WTC11 (cell line): ENCODE measurements around the gene IQCB1.

Experiments used
- CREB1 ChIP-seq: sonication (generic); formaldehyde crosslinking; IDR thresholded peaks from 2 replicates; pipeline ENCODE4 v1.8.0; 2023; ENCODE audit warnings: mild to moderate bottlenecking, missing genetic modification reagents
- ELF4 ChIP-seq: sonication (generic); formaldehyde crosslinking; IDR thresholded peaks from 2 replicates; pipeline ENCODE4 v1.8.1; 2022; ENCODE audit warnings: low read depth, mild to moderate bottlenecking, moderate library complexity, missing genetic modification reagents
- ESRRA ChIP-seq: sonication (generic); formaldehyde crosslinking; IDR thresholded peaks from 2 replicates; pipeline ENCODE4 v1.8.1; 2022; ENCODE audit warnings: mild to moderate bottlenecking, missing genetic modification reagents, borderline replicate concordance
- GABPB1 ChIP-seq: sonication (generic); formaldehyde crosslinking; IDR thresholded peaks from 2 replicates; pipeline ENCODE4 v1.8.1; 2023; ENCODE audit warnings: mild to moderate bottlenecking, missing genetic modification reagents
- NR2C2 ChIP-seq: sonication (generic); formaldehyde crosslinking; IDR thresholded peaks from 2 replicates; pipeline ENCODE4 v1.8.0; 2022; ENCODE audit warnings: mild to moderate bottlenecking, missing genetic modification reagents
- NR3C1 ChIP-seq: sonication (generic); formaldehyde crosslinking; conservative IDR thresholded peaks from 2 replicates; pipeline ENCODE4 v1.8.1; 2023; ENCODE audit warnings: low read depth, mild to moderate bottlenecking, missing genetic modification reagents
- TEAD4 ChIP-seq: sonication (generic); formaldehyde crosslinking; IDR thresholded peaks from 2 replicates; pipeline ENCODE4 v1.8.0; 2022; ENCODE audit warnings: mild to moderate bottlenecking, missing genetic modification reagents
- ZNF317 ChIP-seq: sonication (generic); formaldehyde crosslinking; IDR thresholded peaks from 2 replicates; pipeline ENCODE4 v1.8.1; 2023; ENCODE audit warnings: low read depth, mild to moderate bottlenecking, moderate library complexity, missing genetic modification reagents, borderline replicate concordance
- TF ChIP-seq, protein P1 (sequence below): sonication (generic); formaldehyde crosslinking; IDR thresholded peaks from 2 replicates; pipeline ENCODE4 v1.8.0; 2022; ENCODE audit warnings: mild to moderate bottlenecking, missing genetic modification reagents
- TF ChIP-seq, protein P2 (sequence below): fragments of 200-600 bp; IDR thresholded peaks from 2 replicates; pipeline ENCODE4 v1.8.0; 2022; ENCODE audit warnings: antibody characterized with exemption
- TF ChIP-seq, protein P3 (sequence below): sonication (generic); formaldehyde crosslinking; IDR thresholded peaks from 2 replicates; pipeline ENCODE4 v1.8.0; 2022; ENCODE audit warnings: mild to moderate bottlenecking, missing genetic modification reagents
- TF ChIP-seq, protein P4 (sequence below): sonication (generic); formaldehyde crosslinking; IDR thresholded peaks from 2 replicates; pipeline ENCODE4 v1.8.0; 2022; ENCODE audit warnings: mild to moderate bottlenecking, missing genetic modification reagents

DNA sequence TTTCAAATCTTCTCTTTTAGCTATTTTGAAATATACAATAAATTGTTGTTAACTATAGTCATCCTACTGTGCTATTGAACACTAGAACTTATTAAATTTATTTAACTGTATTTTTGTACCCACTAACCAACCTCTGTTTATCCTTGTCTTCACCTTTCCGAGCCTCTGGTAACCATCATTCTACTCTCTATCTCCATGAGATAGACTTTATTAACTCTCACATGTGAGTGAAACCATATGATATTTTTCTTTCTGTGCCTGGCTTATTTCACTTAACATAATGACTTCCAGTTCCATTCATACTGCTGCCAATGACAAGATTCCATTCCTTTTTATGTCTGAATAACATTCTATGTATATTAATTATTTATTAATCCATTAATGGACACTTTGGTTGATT, 43.6 kb upstream of the IQCB1 start:
- TF ChIP-seq, protein P1, sequence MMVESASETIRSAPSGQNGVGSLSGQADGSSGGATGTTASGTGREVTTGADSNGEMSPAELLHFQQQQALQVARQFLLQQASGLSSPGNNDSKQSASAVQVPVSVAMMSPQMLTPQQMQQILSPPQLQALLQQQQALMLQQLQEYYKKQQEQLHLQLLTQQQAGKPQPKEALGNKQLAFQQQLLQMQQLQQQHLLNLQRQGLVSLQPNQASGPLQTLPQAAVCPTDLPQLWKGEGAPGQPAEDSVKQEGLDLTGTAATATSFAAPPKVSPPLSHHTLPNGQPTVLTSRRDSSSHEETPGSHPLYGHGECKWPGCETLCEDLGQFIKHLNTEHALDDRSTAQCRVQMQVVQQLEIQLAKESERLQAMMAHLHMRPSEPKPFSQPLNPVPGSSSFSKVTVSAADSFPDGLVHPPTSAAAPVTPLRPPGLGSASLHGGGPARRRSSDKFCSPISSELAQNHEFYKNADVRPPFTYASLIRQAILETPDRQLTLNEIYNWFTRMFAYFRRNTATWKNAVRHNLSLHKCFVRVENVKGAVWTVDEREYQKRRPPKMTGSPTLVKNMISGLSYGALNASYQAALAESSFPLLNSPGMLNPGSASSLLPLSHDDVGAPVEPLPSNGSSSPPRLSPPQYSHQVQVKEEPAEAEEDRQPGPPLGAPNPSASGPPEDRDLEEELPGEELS = no peak
- TF ChIP-seq, protein P2, sequence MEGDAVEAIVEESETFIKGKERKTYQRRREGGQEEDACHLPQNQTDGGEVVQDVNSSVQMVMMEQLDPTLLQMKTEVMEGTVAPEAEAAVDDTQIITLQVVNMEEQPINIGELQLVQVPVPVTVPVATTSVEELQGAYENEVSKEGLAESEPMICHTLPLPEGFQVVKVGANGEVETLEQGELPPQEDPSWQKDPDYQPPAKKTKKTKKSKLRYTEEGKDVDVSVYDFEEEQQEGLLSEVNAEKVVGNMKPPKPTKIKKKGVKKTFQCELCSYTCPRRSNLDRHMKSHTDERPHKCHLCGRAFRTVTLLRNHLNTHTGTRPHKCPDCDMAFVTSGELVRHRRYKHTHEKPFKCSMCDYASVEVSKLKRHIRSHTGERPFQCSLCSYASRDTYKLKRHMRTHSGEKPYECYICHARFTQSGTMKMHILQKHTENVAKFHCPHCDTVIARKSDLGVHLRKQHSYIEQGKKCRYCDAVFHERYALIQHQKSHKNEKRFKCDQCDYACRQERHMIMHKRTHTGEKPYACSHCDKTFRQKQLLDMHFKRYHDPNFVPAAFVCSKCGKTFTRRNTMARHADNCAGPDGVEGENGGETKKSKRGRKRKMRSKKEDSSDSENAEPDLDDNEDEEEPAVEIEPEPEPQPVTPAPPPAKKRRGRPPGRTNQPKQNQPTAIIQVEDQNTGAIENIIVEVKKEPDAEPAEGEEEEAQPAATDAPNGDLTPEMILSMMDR = no peak
- no peak for TF ChIP-seq TEAD4 (CRISPR knock-in tag)
- TF ChIP-seq GABPB1 (CRISPR knock-in tag) = no peak
- TF ChIP-seq NR3C1 = no peak
- TF ChIP-seq, protein P3, sequence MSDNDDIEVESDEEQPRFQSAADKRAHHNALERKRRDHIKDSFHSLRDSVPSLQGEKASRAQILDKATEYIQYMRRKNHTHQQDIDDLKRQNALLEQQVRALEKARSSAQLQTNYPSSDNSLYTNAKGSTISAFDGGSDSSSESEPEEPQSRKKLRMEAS = no peak
- TF ChIP-seq, protein P4, sequence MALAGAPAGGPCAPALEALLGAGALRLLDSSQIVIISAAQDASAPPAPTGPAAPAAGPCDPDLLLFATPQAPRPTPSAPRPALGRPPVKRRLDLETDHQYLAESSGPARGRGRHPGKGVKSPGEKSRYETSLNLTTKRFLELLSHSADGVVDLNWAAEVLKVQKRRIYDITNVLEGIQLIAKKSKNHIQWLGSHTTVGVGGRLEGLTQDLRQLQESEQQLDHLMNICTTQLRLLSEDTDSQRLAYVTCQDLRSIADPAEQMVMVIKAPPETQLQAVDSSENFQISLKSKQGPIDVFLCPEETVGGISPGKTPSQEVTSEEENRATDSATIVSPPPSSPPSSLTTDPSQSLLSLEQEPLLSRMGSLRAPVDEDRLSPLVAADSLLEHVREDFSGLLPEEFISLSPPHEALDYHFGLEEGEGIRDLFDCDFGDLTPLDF (CRISPR knock-in tag) = no peak
- TF ChIP-seq NR2C2 (CRISPR knock-in tag) = no peak
- TF ChIP-seq ZNF317 (CRISPR knock-in tag) = no peak
- TF ChIP-seq ESRRA (CRISPR knock-in tag) = no peak
- TF ChIP-seq CREB1 = no peak
- TF ChIP-seq ELF4 (CRISPR knock-in tag) = no peak
